Omental fat pad (tissue), 4 donors: Measurements from ENCODE around the gene CIT. TPM values are rescaled to one million over a fixed set of nuclear protein-coding genes. Genes with fewer than 3 reads are reported as not detected.

Experiments
- ATAC-seq: fragments of 150-250 bp; one replicate; pipeline ENCODE4 v1.9.1; 2016; ENCODE audit warnings: mild to moderate bottlenecking, moderate library complexity; ENCODE audit not compliant: low FRiP score
- DNase-seq: peaks from one replicate; pipeline ENCODE4 v3.0.0-alpha.2; 2019; ENCODE audit warnings: low spot score
- CTCF ChIP-seq, 3 donors: fragments of 450-650 bp; IDR thresholded peaks; one replicate each; pipeline ENCODE4 v1.5.1; 2016 to 2017; ENCODE audit warnings: antibody characterized with exemption in 3 of 3, mild to moderate bottlenecking in 3 of 3, moderate library complexity in 2 of 3
- total RNA-seq, 4 donors: library from RNA; depleted of rRNA; stranded (reverse); fragments of >200 nt; gene quantifications; one replicate each; pipeline ENCODE4 v1.1.0, GENCODE V29; 2016

Gene CIT
- total RNA-seq, 4 donors from 2014 or later, result 0.93 to 4.3 (median 3.4) TPM

- DNase-seq (no peak), ATAC-seq (no peak)
- no peak for TF ChIP-seq CTCF (IDR thresholded peaks at IDR 0.05)
Measured at GRCh38 chr12:119826661-119827445, 50.3 kb downstream of the CIT start.

- DNase-seq, result no peak
- no peak for ATAC-seq
- no peak for TF ChIP-seq CTCF (IDR thresholded peaks at IDR 0.05)
Measured at GRCh38 chr12:119825262-119825661, 51.9 kb downstream of the CIT start.

GRCh38 chr12:119822046-119822445 lies 55.1 kb downstream of the CIT start:
- DNase-seq, result no peak
- no peak for ATAC-seq
- no peak for TF ChIP-seq CTCF (IDR thresholded peaks at IDR 0.05)

- TF ChIP-seq CTCF (IDR thresholded peaks at IDR 0.05), result no peak
- ATAC-seq, result no peak
- DNase-seq, result no peak
Measured at GRCh38 chr12:119819322-119819721, 57.8 kb downstream of the CIT start.

- ATAC-seq (no peak), DNase-seq (no peak)
- TF ChIP-seq CTCF (IDR thresholded peaks at IDR 0.05), result no peak
Measured at GRCh38 chr12:119817546-119818343, 59.4 kb downstream of the CIT start.

GRCh38 chr12:119809023-119809422 lies 68.1 kb downstream of the CIT start:
- ATAC-seq (no peak), DNase-seq (no peak)
- TF ChIP-seq CTCF (IDR thresholded peaks at IDR 0.05), result no peak
